Activated CD8-positive, alpha-beta T cell treated with anti-CD3 and anti-CD28 coated beads for 36 hours (primary cell): ENCODE results near the gene LRRC45. TPM values are rescaled to one million over a fixed set of nuclear protein-coding genes. Genes with fewer than 3 reads are reported as not detected.

Experiments used
- ATAC-seq: fragments of 200-7000 bp; cut with Tn5 transposase; one replicate; pipeline ENCODE4 v1.10.0; 2021; ENCODE audit warnings: mild to moderate bottlenecking, moderate library complexity
- CTCF ChIA-PET: fragments of 350-600 bp; sonication (Branson Sonifier 250); formaldehyde crosslinking; loops from one replicate; lab custom pipeline; 2021; ENCODE audit warnings: antibody characterized with exemption; lab: Charles Lee
- POLR2A ChIA-PET: fragments of 350-600 bp; sonication (Branson Sonifier 250); formaldehyde crosslinking; loops from one replicate; lab custom pipeline; 2021; ENCODE audit warnings: antibody characterized with exemption; lab: Charles Lee
- DNase-seq: peaks from one replicate; pipeline ENCODE4 v3.0.0-alpha.2; 2020
- H3K27ac Mint-ChIP-seq: one replicate; pipeline ENCODE4 v1.8.0; 2021; ENCODE audit warnings: mild to moderate bottlenecking, mixed read lengths
- H3K27me3 Mint-ChIP-seq: one replicate; pipeline ENCODE4 v1.8.0; 2021; ENCODE audit warnings: mixed read lengths
- H3K36me3 Mint-ChIP-seq: one replicate; pipeline ENCODE4 v1.8.0; 2021; ENCODE audit warnings: low read depth, mixed read lengths
- H3K4me1 Mint-ChIP-seq: one replicate; pipeline ENCODE4 v1.8.0; 2021; ENCODE audit warnings: low read depth, mixed read lengths
- H3K4me3 Mint-ChIP-seq: one replicate; pipeline ENCODE4 v1.8.0; 2021; ENCODE audit warnings: mild to moderate bottlenecking, moderate library complexity, mixed read lengths
- H3K9me3 Mint-ChIP-seq: one replicate; pipeline ENCODE4 v1.8.0; 2021; ENCODE audit warnings: mixed read lengths
- intact Hi-C: fragments of 100-400 bp; cut with micrococcal nuclease; formaldehyde crosslinking; loops from one replicate; pipeline ENCODE4 v1.10.0; 2022
- total RNA-seq, 2 experiments: library from RNA; stranded (reverse); gene quantifications; one replicate each; pipeline ENCODE4 v1.2.3, GENCODE V29; 2021
- TF ChIP-seq, protein P1 (sequence below): fragments of 200-600 bp; IDR thresholded peaks from one replicate; pipeline ENCODE4 v1.8.0; 2022; ENCODE audit warnings: antibody characterized with exemption, mild to moderate bottlenecking

Gene LRRC45
- total RNA-seq, 2 experiments from 2014 or later: 12.9 TPM

DNA sequence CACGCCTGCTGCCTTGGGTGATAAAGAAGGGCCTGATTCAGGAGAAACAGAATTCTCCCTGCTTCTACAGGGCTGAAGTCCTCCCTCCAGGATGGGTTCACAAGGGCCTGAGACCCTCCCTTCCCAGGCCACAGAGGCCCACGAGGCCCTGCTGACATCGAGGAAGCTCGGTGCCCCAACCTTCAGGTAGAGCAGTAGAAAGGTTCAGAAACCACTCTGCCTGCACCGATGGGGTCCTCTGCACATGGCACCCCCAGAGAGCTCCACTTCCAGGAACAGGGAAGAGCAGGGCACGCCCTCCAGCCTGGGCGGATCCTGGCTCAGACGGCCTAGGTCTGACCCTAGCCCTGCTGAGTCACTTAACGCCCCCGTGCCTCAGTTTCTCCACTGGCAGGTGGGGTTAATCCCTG is 1.2 kb upstream of the LRRC45 start:
- peak overlapping the region; percentile 89 for H3K4me3 Mint-ChIP-seq
- no peaks in the 10 kb centered on the region for H3K9me3 Mint-ChIP-seq
- DNase-seq (no peak), ATAC-seq (no peak)
- TF ChIP-seq, protein P1, sequence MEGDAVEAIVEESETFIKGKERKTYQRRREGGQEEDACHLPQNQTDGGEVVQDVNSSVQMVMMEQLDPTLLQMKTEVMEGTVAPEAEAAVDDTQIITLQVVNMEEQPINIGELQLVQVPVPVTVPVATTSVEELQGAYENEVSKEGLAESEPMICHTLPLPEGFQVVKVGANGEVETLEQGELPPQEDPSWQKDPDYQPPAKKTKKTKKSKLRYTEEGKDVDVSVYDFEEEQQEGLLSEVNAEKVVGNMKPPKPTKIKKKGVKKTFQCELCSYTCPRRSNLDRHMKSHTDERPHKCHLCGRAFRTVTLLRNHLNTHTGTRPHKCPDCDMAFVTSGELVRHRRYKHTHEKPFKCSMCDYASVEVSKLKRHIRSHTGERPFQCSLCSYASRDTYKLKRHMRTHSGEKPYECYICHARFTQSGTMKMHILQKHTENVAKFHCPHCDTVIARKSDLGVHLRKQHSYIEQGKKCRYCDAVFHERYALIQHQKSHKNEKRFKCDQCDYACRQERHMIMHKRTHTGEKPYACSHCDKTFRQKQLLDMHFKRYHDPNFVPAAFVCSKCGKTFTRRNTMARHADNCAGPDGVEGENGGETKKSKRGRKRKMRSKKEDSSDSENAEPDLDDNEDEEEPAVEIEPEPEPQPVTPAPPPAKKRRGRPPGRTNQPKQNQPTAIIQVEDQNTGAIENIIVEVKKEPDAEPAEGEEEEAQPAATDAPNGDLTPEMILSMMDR: no peak
- ChIA-PET CTCF (interaction anchor here (0.7 to 6.5 kb wide), 19 partner anchors 8 to 338 kb away, joined by 3 to 121 read pairs (median 4); partner anchors contain the start of genes ARL16, DCXR, HGS and MAFG), POLR2A (interaction anchor here (0.6 to 2.2 kb wide), 7 partner anchors 9 to 428 kb away, joined by 3 to 9 read pairs (median 3); partner anchors contain the start of gene ASPSCR1)
- intact Hi-C loops: loop anchor here (5.0 to 10.0 kb wide), 2 partner anchors 65 to 133 kb away; no protein-coding TSS in a partner anchor
- H3K27me3 Mint-ChIP-seq: no peaks in the 10 kb centered on the region
- H3K4me1 Mint-ChIP-seq: peaks cover 12% of the 10 kb centered on the region
- peak overlapping the region; percentile 34 for H3K27ac Mint-ChIP-seq
- peaks cover 5% of the 10 kb centered on the region for H3K36me3 Mint-ChIP-seq

DNA sequence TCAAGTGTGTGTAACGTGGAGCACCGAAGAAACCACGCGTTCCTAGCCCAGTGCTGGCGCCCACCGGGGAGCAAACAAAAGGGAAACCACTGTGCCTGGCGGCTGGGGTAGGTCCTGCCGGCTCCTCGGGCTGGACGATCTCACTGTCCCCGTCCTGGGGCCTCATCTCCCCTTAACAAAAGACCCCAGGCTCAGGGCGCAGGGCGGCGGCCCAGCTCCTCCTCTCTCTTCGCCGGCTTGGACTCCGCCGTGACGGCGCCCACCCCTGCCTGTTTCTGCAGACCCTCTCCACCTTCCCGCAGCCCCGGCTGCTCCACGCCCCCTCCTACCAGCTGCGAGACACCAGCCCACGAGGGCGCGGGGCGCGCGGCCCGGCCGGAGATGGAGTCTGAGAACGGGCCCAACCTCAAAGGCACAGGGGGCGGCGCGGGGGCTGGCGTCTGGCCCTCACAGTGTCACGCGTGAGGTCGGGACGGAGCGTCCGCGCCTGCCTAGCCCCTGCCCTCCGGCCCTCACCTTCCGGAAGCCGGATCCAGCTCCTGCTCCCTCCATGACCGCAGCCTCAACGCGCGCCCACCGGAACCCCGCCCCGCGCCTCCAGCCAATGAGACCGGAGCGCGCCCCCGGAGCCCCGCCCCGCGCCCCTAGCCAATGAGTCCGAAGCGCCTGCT is 660 bp upstream of the LRRC45 start, which contains the start of gene CENPX:
Gene CENPX, minus strand, starts transcription at position 569 of the 671 bp plus-strand sequence. Its CDS starts 17 bp downstream, at position 552.
- ChIA-PET POLR2A (interaction anchor here (0.6 to 1.3 kb wide), 5 partner anchors 8 to 427 kb away, joined by 3 to 4 read pairs (median 4); no protein-coding TSS in a partner anchor), CTCF (interaction anchor here (1.0 to 6.5 kb wide), 15 partner anchors 8 to 339 kb away, joined by 3 to 121 read pairs (median 6); partner anchors contain the start of genes ARL16, DCXR, HGS and MAFG)
- Mint-ChIP-seq H3K4me3 (peak within 1 kb of the TSS; percentile 89), H3K27ac (peak within 1 kb of the TSS; percentile 34), H3K36me3 (peaks cover 5% of the 10 kb centered on the region), H3K4me1 (peaks cover 12% of the 10 kb centered on the region), H3K9me3 (no peaks in the 10 kb centered on the region), H3K27me3 (no peaks in the 10 kb centered on the region)
- TF ChIP-seq, protein P1: no peak
- ATAC-seq (no peak), DNase-seq (no peak)
- intact Hi-C loops: loop anchor here (5.0 to 10.0 kb wide), 2 partner anchors 65 to 132 kb away; no protein-coding TSS in a partner anchor

DNA sequence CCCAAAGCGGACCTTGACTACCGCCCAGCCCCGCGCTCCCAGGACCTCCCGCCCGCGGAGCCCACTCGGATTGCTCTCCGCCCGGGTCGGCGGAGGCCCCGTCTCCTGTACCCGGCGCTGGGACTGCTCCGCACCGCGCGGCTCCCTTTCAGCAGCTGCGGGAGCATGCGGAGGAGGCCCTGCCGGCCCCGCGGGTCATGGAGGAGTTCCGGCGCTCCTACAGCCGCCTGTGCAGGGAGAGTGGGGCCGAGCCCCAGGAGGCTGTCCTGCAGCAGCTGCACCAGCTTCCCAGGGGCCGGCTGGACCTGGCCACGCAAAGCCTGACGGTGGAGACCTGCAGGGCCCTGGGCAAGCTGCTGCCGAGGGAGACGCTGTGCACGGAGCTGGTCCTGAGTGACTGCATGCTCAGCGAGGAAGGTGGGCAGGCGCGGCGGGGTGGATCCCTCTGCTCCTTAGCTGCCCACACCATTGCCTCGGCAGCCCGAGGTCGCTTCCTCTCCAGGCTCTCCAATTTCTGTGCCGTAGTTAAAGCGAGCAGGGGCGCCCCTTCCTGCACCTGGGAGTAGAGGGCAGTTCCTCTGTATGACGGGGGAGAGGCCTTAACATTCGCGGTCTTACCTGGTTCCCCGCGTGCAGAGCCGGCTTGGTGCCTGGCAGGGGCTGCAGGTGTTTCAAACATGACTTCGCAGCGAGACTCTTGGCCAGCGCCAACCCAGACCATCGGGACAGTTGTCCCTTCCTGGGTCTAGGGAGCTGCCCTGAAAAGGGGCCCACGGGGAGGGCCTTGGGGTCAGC is 539 bp downstream of the LRRC45 start:
- peaks cover 12% of the 10 kb centered on the region for H3K4me1 Mint-ChIP-seq
- intact Hi-C loops: loop anchor here (5.0 to 10.0 kb wide), 2 partner anchors 66 to 131 kb away; no protein-coding TSS in a partner anchor
- CTCF ChIA-PET: interaction anchor here (1.0 to 6.5 kb wide), 6 partner anchors 9 to 215 kb away, joined by 3 to 121 read pairs (median 4); partner anchors contain the start of genes DCXR, MAFG and NOTUM
- DNase-seq: peak; percentile 48
- no peaks in the 10 kb centered on the region for H3K9me3 Mint-ChIP-seq
- ATAC-seq: peak; percentile 0
- H3K27me3 Mint-ChIP-seq: no peaks in the 10 kb centered on the region
- peak overlapping the region; percentile 89 for H3K4me3 Mint-ChIP-seq
- TF ChIP-seq, protein P1: no peak
- POLR2A ChIA-PET: interaction anchor here (0.6 to 1.2 kb wide), 3 partner anchors 12 to 388 kb away, joined by 4 read pairs; no protein-coding TSS in a partner anchor
- peaks cover 3% of the 10 kb centered on the region for H3K36me3 Mint-ChIP-seq
- H3K27ac Mint-ChIP-seq: no peak overlapping the region

DNA sequence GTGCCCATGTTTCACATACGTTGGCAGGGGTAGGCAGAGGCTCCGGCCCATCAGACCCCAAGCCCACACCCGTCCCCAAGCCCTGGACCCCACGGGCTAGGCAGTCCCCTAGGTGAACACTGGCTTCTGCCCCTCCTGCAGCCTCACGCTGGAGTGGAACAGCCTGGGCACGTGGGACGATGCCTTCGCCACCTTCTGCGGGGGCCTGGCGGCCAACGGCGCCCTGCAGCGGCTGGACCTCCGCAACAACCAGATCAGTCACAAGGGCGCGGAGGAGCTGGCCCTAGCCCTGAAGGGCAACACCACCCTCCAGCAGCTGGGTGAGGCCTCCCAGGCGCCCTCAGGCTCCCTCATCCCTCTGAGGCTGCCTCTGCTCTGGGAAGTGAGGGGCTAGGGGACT is 1.8 kb downstream of the LRRC45 start:
- Mint-ChIP-seq H3K4me1 (peaks cover 16% of the 10 kb centered on the region), H3K27me3 (no peaks in the 10 kb centered on the region), H3K9me3 (no peaks in the 10 kb centered on the region), H3K36me3 (peaks cover 2% of the 10 kb centered on the region), H3K27ac (no peak overlapping the region), H3K4me3 (no peak overlapping the region)
- ATAC-seq: no peak
- ChIA-PET CTCF (interaction anchor here (1.5 kb wide), 1 partner anchor 13 kb away, joined by 6 read pairs; the partner anchor contains the start of gene DCXR), POLR2A (no interaction called here)
- TF ChIP-seq, protein P1: no peak
- intact Hi-C loops: loop anchor here (5.0 to 10.0 kb wide), 2 partner anchors 68 to 130 kb away; no protein-coding TSS in a partner anchor
- DNase-seq: no peak
